ENCODE data around the gene C7orf33. TPM values are rescaled to one million over a fixed set of nuclear protein-coding genes. Genes with fewer than 3 reads are reported as not detected.
"Not testable (repeated sequence)": the region's sequence is repeated elsewhere in the genome, so short reads cannot be mapped to it uniquely, and the experiment has no call there.

C7orf33 gene
- total RNA-seq, 1 donor from 2014 or later = not detected

- intact Hi-C loops (cut with micrococcal nuclease) = no loop called here
Measured at GRCh38 chr7:148579366-148579765, 11.2 kb upstream of the C7orf33 start.

GRCh38 chr7:148580446-148580845 is 10.1 kb upstream of the C7orf33 start:
- intact Hi-C loops (cut with micrococcal nuclease) = no loop called here

- intact Hi-C loops (cut with micrococcal nuclease) = no loop called here
Measured at GRCh38 chr7:148581624-148582023, 8.9 kb upstream of the C7orf33 start.

- intact Hi-C loops (cut with micrococcal nuclease) = no loop called here
Measured at GRCh38 chr7:148584154-148584827, 6.3 kb upstream of the C7orf33 start.

- intact Hi-C loops (cut with micrococcal nuclease) = no loop called here
Measured at GRCh38 chr7:148585399-148585798, 5.2 kb upstream of the C7orf33 start.

GRCh38 chr7:148587076-148587475 is 3.5 kb upstream of the C7orf33 start:
- intact Hi-C loops (cut with micrococcal nuclease) = no loop called here

GRCh38 chr7:148588168-148588567 is 2.4 kb upstream of the C7orf33 start:
- intact Hi-C loops (cut with micrococcal nuclease) = no loop called here

GRCh38 chr7:148588670-148589131 is 1.9 kb upstream of the C7orf33 start:
- intact Hi-C loops (cut with micrococcal nuclease) = no loop called here

GRCh38 chr7:148589640-148590039 is 926 bp upstream of the C7orf33 start:
- intact Hi-C loops (cut with micrococcal nuclease) = no loop called here

- intact Hi-C loops (cut with micrococcal nuclease) = not testable (repeated sequence)
Measured at GRCh38 chr7:148596354-148596753, 5.8 kb downstream of the C7orf33 start.

- intact Hi-C loops (cut with micrococcal nuclease) = no loop called here
Measured at GRCh38 chr7:148598351-148598750, 7.8 kb downstream of the C7orf33 start.

GRCh38 chr7:148605350-148605749 is 14.8 kb downstream of the C7orf33 start:
- intact Hi-C loops (cut with micrococcal nuclease) = no loop called here

GRCh38 chr7:148607151-148607661 is 16.6 kb downstream of the C7orf33 start:
- intact Hi-C loops (cut with micrococcal nuclease) = no loop called here

GRCh38 chr7:148609045-148609725 is 18.6 kb downstream of the C7orf33 start:
- intact Hi-C loops (cut with micrococcal nuclease) = no loop called here

GRCh38 chr7:148611692-148612091 is 21.1 kb downstream of the C7orf33 start:
- intact Hi-C loops (cut with micrococcal nuclease) = no loop called here

- intact Hi-C loops (cut with micrococcal nuclease) = no loop called here
Measured at GRCh38 chr7:148615085-148615730, 24.6 kb downstream of the C7orf33 start.

- intact Hi-C loops (cut with micrococcal nuclease) = no loop called here
Measured at GRCh38 chr7:148620749-148621359, 30.3 kb downstream of the C7orf33 start.

GRCh38 chr7:148621563-148621962 is 31.0 kb downstream of the C7orf33 start:
- intact Hi-C loops (cut with micrococcal nuclease) = no loop called here

GRCh38 chr7:148622887-148623585 is 32.5 kb downstream of the C7orf33 start:
- intact Hi-C loops (cut with micrococcal nuclease) = no loop called here

GRCh38 chr7:148623586-148624282 is 33.2 kb downstream of the C7orf33 start:
- intact Hi-C loops (cut with micrococcal nuclease) = no loop called here

Measured in T-helper 1 cell treated with Interleukin-12 subunit alpha and Interleukin-12 subunit beta and Interleukin-4 antibody, amounts not matched to agents 30 ng/mL and 1 ng/mL, for 36 hours (primary cell).